Bronchial epithelial cell (primary cell): ENCODE data around the gene NBPF20. TPM values are rescaled to one million over a fixed set of nuclear protein-coding genes. Genes with fewer than 3 reads are reported as not detected.
"Not testable (repeated sequence)": the region's sequence is repeated elsewhere in the genome, so short reads cannot be mapped to it uniquely, and the experiment has no call there.

ENCODE experiments used
- DNase-seq: peaks from one replicate; pipeline ENCODE4 v3.0.0-alpha.2; 2010; ENCODE audit warnings: low read depth
- FAIRE-seq: peaks from 2 replicates; lab custom pipeline; 2011; peaks lifted over from hg19 to GRCh38; lab: Jason Lieb, UNC
- H3K27me3 ChIP-seq: 2 replicates; pipeline ENCODE4 v1.5.1; 2011; ENCODE audit warnings: low read length; ENCODE audit not compliant: control insufficient read depth, insufficient read depth
- H3K36me3 ChIP-seq: 2 replicates; pipeline ENCODE4 v1.5.1; 2011; ENCODE audit warnings: low read length; ENCODE audit not compliant: control insufficient read depth, insufficient read depth
- H3K4me3 ChIP-seq: 2 replicates; pipeline ENCODE4 v1.5.1; 2011; ENCODE audit warnings: mild to moderate bottlenecking, low read depth, low read length, control low read depth
- total RNA-seq: library from RNA; depleted of rRNA; stranded (reverse); fragments of >200 nt; gene quantifications from 2 replicates; pipeline ENCODE4 v1.2.1, GENCODE V29; 2014

Gene NBPF20
- total RNA-seq, 1 donor from 2014 or later, result 2.1 TPM

DNA sequence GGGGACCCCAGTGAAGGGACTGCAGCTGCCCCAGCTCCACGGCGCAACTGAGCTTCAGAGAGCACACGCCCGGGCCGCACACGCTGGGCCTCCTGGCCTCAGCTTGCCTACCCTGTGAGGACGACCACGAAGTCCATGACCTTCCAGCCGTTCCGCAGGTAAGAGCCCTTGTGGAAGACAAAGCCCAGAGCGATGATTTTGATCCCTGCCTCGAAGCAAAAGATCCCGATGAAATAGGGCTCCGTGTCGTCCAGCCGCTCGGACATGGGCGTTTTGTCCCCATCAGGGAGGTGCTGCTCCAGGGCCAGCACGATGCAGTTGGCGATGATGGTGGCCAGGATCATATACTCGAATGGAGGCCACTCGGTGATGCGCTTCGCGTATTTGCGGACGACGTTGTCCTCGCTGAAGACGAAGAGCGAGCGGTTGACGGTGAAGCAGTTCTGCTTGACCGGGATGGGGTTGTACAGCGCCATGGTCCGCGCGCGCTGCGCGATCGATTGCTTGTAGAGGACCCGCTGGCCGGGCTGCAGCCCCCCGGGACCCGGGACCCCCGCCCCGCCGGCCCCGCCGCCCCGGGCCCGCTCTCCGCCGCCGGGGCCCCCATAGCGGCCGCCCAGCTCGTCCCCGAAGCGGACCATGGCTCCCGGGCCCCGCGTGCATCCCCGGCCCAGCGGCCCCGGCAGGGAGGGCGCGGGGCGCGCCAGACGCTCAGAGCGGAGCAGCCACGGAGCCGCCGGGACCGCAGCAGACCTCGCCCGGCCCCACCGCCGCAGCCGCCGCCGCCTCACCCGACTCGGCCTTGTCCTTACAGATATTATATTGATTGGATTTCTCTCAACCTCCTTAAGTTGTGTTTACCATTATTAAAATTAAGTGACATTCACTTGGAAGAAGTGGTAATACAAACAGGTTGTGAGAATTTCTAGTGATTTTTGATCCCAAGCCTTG lies 28.7 kb upstream of the NBPF20 start:
- not testable (repeated sequence) for H3K4me3 ChIP-seq, H3K27me3 ChIP-seq, DNase-seq, FAIRE-seq, H3K36me3 ChIP-seq

DNA sequence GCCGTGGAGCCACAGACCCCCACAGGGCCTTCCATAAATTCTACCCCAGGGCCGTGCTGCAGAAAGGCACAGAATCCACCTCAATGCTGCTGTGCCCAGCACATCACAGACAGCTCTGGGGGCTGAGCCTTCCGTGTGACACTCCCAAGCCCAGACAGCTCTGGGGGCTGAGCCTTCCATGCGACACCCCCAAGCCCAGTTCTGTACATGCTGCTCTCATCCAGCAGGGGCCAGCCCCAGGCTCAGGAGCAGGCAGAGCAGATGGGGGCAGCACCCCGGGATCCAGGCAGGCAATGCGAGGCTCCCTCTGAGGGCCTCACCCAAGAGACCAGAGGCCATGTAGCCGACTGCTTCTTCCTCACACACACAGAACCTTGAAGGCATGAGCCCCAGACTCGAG lies 27.1 kb upstream of the NBPF20 start:
- not testable (repeated sequence) for H3K36me3 ChIP-seq, FAIRE-seq

DNA sequence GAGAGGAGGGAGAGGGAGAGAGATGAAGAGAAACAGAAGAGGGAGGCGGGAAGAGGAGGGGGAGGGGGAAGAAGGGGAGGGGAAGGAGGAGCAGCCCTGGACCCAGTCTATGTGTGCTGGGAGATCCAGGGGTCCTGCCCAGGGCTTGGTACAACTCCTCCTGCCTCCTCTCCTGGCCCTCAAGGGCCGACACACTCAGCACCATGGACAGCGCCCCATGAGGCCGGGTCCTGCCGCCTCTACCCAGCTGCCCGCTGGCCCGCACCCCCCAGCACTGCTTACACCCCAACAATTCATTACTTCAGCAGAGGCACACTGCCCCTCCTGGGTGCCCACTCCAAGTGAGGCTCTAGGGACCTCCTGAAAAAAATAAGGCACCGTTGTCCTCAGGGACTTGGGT lies 26.5 kb upstream of the NBPF20 start:
- not testable (repeated sequence) for DNase-seq, FAIRE-seq

More for the DNA sequence above, 27.1 kb upstream of the NBPF20 start:
- not testable (repeated sequence) for H3K4me3 ChIP-seq, H3K27me3 ChIP-seq, DNase-seq

DNA sequence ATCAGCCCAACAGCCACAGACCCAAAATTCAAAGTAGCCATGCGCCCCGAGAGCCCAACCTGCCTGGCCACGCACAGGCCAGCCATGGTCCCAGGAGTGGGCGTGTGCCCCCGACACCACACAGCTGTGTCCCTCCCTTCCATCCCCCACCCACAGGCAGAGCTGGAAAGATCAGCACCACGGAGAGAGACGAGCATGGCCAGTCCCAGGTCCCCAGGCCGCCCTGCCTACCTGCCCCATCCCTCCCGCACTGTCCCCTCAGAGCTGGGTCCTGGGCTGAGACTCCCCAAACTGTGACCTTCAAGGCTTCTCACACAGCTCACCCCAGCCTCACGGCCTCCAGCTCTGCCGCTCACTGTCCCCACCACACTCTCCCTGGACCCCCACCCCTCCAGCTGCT lies 19.8 kb upstream of the NBPF20 start:
- not testable (repeated sequence) for H3K4me3 ChIP-seq, DNase-seq, FAIRE-seq, H3K36me3 ChIP-seq, H3K27me3 ChIP-seq

More for the DNA sequence above, 26.5 kb upstream of the NBPF20 start:
- H3K27me3 ChIP-seq, H3K36me3 ChIP-seq, H3K4me3 ChIP-seq: not testable (repeated sequence)

DNA sequence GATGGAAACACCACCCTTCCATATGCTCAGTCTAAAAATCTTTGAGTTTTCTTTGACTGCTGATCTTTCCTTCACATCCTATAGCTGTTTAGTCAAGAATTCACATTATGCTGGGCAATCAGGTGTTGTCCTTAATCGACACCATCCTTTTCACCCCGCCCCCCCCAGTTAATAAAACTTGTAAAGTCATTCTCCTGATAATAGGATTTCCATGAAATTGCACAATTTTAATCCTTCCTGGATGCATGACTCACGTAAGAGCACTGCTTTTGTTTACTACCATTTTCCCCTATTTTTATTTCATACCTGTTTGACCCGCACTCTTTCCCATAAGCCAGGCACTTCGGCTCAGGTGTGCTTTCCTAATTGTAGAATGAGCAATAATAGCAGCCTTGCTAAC lies 16.9 kb upstream of the NBPF20 start:
- DNase-seq, H3K36me3 ChIP-seq, H3K27me3 ChIP-seq, H3K4me3 ChIP-seq, FAIRE-seq: not testable (repeated sequence)

DNA sequence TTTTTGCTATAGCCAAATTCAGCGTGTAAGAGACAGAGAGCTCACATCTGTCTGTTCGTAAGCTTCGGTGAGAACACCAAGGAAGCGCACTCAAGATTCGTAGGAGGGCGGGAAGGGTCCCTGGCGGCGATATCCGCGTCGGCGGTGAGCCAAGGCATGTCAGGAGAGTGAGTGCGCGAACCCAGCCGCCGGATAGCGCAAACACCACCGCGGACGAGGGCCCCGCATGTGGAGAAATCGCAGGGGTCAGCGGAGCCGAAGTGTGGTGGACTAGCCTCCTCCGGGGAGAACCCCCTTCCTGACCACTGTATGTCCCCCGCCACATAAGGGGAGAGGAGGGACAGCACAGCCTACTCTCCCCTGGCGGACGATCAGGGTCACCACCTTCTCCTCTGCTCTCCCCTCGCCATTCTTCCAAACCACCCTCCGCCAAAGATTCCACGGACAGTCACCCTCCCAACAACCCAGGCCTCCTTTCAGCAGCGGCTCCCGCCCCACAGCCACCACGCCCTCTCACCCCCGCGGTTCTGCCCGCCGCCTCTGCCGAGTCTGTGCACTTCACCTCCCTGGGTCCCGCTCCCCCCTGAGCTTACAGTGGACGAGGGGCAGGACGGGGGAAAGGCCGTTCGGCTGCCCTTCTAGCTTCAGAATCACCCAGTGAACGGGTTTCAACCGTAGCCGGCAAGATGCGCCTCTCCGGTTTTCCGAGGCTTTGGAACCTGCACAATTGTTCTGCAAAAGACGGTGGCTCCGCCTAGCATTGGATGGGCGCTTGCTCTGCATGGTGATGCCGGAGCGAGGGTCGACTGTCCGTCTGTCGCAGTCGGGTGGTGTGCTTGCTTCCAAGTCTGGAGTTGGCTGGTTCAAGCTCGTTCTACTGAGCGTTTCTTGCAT lies 6.2 kb upstream of the NBPF20 start:
- FAIRE-seq, DNase-seq, H3K4me3 ChIP-seq, H3K36me3 ChIP-seq, H3K27me3 ChIP-seq: not testable (repeated sequence)

DNA sequence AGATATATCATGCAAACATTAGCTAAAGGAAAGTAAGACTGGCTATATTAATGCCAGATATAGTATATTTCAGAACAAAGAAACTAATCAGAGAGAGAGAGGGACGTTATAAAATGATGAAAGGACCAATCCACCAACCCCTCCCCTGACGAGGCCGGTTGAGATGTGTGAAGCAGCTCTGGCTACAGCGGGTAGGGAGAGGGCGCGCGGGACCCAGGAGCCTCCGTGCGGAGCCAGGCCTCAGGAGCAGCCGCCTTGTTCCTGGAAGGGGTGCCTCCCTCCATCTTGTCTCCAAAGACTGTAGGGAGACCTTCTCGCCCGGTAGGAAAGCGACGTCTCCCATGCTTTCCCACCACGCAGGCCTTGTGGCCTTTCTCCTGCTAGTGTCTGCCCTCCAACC lies 5.4 kb upstream of the NBPF20 start:
- not testable (repeated sequence) for H3K4me3 ChIP-seq, DNase-seq, FAIRE-seq, H3K36me3 ChIP-seq, H3K27me3 ChIP-seq

DNA sequence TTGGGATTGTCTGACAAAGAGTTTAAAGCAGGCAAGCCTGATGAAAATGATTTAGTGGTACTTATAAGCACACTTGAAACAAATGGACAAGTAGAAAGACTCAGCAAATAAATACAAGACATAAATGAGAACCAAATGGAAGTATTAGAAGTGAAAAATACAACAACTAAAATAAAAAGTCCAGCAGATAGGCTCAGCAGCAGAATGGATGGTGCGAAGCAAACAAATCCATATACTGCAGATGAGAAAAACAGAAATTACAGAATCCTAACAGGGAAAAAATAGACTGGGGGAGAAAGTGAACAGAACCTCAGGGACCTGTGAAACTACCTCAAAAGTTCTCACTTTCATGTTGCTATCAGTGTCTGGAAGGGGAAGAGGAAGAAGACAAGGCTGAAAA lies 3.9 kb upstream of the NBPF20 start:
- FAIRE-seq, H3K27me3 ChIP-seq: not testable (repeated sequence)

DNA sequence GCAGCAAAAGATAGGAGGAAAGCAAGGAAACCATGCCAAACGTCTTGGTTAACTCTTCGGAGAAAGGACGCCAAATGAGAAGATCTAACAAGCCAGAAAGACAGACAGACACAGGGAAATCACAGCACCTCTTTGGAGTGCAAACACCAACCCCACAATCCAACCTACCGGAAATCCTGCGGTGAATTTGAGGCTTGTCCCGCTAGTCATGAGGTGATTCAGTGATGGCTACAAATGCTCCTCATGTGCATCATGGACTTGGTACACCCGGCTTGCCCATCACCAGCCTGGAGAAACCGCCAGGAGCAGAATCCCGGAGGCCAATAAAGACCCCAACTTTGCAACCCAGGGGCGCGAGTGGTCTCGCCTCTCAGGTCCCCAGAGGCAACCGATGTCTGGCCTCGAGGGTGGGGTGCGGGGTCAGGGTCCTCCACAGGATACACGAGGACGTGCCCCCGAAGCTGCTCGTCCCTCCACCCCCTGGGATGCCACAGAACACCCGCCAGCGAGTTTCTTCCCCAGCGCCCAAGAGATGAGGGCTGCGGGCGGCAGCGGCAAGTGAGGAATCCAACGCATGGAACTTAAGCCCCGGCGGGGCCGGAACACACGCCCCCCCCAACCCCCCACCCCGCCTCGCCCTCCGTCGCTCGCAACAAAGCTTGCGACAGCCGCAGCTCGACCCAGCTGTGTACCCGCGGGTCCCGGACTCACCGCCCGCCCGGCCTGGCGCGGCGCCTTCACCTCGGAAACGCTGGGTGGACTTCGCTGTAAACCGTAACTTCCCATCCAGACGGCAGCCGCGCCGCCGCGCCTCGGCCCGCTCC lies 579 bp downstream of the NBPF20 start:
- not testable (repeated sequence) for H3K36me3 ChIP-seq

More for the DNA sequence above, 3.9 kb upstream of the NBPF20 start:
- not testable (repeated sequence) for DNase-seq, H3K4me3 ChIP-seq, H3K36me3 ChIP-seq

DNA sequence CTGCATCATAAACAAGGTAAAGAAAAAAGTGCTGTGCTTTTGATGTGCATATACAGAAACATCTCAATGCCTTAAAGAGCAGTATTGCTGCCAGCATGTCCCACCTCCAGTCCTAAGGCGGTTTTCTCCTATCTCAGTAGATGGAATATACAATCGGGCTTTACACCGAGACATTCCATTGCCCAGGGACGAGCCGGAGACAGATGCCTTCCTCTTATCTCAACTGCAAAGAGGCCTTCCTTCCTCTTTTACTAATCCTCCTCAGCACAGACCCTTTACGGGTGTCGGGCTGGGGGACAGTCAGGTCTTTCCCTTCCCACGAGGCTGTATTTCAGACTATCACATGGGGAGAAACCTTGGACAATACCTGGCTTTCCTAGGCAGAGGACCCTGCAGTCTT lies 10.3 kb downstream of the NBPF20 start:
- not testable (repeated sequence) for H3K36me3 ChIP-seq, FAIRE-seq, DNase-seq, H3K27me3 ChIP-seq, H3K4me3 ChIP-seq

More for the DNA sequence above, 579 bp downstream of the NBPF20 start:
- not testable (repeated sequence) for FAIRE-seq, H3K27me3 ChIP-seq
- H3K4me3 ChIP-seq, result peak overlapping the region; percentile 55
- peak; percentile 73 for DNase-seq

DNA sequence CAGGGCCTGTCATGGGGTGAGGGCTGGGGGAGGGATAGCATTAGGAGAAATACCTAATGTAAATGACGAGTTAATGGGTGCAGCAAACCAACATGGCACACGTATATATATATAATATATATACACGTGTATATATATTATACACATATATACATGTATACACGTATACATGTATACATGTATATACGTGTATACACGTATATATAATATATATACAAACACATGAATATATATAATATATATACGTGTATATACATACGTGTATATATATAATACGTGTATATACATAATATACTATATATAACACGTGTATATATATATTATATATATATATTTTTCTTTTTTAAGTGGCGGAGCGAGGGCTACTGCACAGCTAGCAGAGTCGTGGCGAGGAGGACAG lies 18.1 kb downstream of the NBPF20 start:
- not testable (repeated sequence) for H3K4me3 ChIP-seq, H3K27me3 ChIP-seq, H3K36me3 ChIP-seq, FAIRE-seq, DNase-seq

DNA sequence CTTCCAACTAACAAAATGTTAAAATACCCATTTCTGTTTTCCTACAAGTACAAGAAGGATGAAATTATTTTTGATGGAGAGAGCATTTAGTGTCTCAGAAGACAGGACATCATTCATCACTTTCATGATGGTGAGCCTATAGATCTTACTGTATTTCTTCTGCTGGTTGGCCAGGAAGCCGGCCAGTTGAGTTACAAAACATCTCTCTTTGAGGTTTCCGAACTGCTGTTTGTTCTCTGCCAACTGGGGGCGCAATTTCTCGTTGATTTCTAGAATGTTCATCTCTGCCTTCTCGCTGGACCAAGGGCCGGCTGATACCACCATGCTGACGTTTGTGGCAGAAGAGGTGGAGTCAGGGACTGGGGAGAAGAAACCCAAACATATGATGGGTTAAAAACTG lies 20.5 kb downstream of the NBPF20 start:
- H3K36me3 ChIP-seq, H3K4me3 ChIP-seq, H3K27me3 ChIP-seq, FAIRE-seq: not testable (repeated sequence)
- peak; percentile 4 for DNase-seq

DNA sequence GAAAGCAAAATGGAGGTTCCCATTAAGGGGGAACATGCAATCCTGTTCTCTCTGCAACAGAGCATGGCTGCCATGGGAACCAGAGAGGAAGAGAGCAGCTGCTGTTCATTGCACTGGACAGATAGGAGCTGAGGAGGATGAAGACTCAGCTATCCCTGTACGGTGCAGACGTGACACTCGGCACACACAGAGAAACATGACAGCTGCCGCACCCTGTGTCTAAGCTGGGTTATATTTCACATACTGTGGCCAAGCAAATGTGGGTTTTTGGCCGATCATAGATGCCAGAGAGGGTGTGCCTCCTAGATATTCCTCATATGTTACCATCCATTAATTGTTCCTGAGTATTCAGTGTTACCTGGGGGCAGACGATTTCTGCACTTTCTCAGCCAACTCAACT lies 24.7 kb downstream of the NBPF20 start:
- H3K36me3 ChIP-seq, H3K4me3 ChIP-seq, FAIRE-seq, DNase-seq, H3K27me3 ChIP-seq: not testable (repeated sequence)
